OCI-LY1 (cell line): ENCODE data around the gene ATXN3.

Source experiments
- H2AFZ ChIP-seq: fragments of 200-600 bp; sonication (generic), shearing (Covaris generic); 2 replicates; pipeline ENCODE4 v1.6.0; 2014; ENCODE audit warnings: antibody characterized with exemption, mild to moderate bottlenecking, low read length
- H3F3A ChIP-seq: fragments of 200-600 bp; sonication (generic), shearing (Covaris generic); 2 replicates; pipeline ENCODE4 v1.6.0; 2014; ENCODE audit warnings: mild to moderate bottlenecking, antibody characterized with exemption, low read length, moderate library complexity; ENCODE audit not compliant: insufficient read depth
- H3K27ac ChIP-seq: fragments of 200-600 bp; sonication (generic); 2 replicates; pipeline ENCODE4 v1.5.1; 2014; ENCODE audit warnings: low read length, mixed run types, mild to moderate bottlenecking, low read depth; ENCODE audit not compliant: poor library complexity, severe bottlenecking
- H3K27me3 ChIP-seq: fragments of 200-600 bp; sonication (generic); 2 replicates; pipeline ENCODE4 v1.6.0; 2014; ENCODE audit warnings: antibody characterized with exemption, mild to moderate bottlenecking, low read length, moderate library complexity; ENCODE audit not compliant: insufficient read depth
- H3K36me3 ChIP-seq: fragments of 200-600 bp; sonication (generic); 2 replicates; pipeline ENCODE4 v1.6.1; 2014; ENCODE audit warnings: mild to moderate bottlenecking, antibody characterized with exemption, low read length, moderate library complexity, mixed read lengths; ENCODE audit not compliant: insufficient read depth
- H3K4me1 ChIP-seq: fragments of 200-600 bp; sonication (generic); 2 replicates; pipeline ENCODE4 v1.5.1; 2014; ENCODE audit warnings: mild to moderate bottlenecking, low read length, moderate library complexity; ENCODE audit not compliant: insufficient read depth, severe bottlenecking
- H3K4me2 ChIP-seq: fragments of 200-600 bp; sonication (generic), shearing (Covaris generic); 2 replicates; pipeline ENCODE4 v1.6.1; 2014; ENCODE audit warnings: low read length
- H3K4me3 ChIP-seq: fragments of 200-600 bp; sonication (generic); 2 replicates; pipeline ENCODE4 v1.5.1; 2014; ENCODE audit warnings: low read length, low read depth, mild to moderate bottlenecking, mixed read lengths; ENCODE audit not compliant: poor library complexity, severe bottlenecking
- H3K79me2 ChIP-seq: fragments of 200-600 bp; shearing (Covaris generic); 2 replicates; pipeline ENCODE4 v1.6.1; 2016; ENCODE audit warnings: mixed run types, low read length, mixed read lengths; ENCODE audit not compliant: insufficient read depth
- H3K9ac ChIP-seq: fragments of 200-600 bp; sonication (generic), shearing (Covaris generic); 2 replicates; pipeline ENCODE4 v1.6.1; 2014; ENCODE audit warnings: mild to moderate bottlenecking, low read length, mixed read lengths
- H3K9me2 ChIP-seq: fragments of 200-600 bp; sonication (generic), shearing (Covaris generic); 2 replicates; pipeline ENCODE4 v1.6.1; 2014; ENCODE audit warnings: low read depth, mild to moderate bottlenecking, low read length, mixed read lengths
- H3K9me3 ChIP-seq: fragments of 200-600 bp; shearing (Covaris generic); 2 replicates; pipeline ENCODE4 v1.6.1; 2014; ENCODE audit warnings: low read length, mixed read lengths
- H4K20me1 ChIP-seq: fragments of 200-600 bp; sonication (generic), shearing (Covaris generic); 2 replicates; pipeline ENCODE4 v1.6.0; 2016; ENCODE audit warnings: mild to moderate bottlenecking, low read length; ENCODE audit not compliant: insufficient read depth
- CTCF ChIP-seq: fragments of 200-600 bp; sonication (generic), shearing (Covaris generic); IDR thresholded peaks from 2 replicates; pipeline ENCODE4 v1.5.1; 2017; ENCODE audit warnings: mild to moderate bottlenecking, antibody characterized with exemption, low read length, moderate library complexity, mixed read lengths
- EZH2 ChIP-seq: fragments of 200-600 bp; sonication (generic), shearing (Covaris generic); IDR thresholded peaks from 2 replicates; pipeline ENCODE4 v1.8.0; 2017; ENCODE audit warnings: borderline replicate concordance, mixed run types, mild to moderate bottlenecking, antibody characterized with exemption, low read length, moderate library complexity, mixed read lengths

ATXN3 gene

GRCh38 chr14:92041203-92041602, 65.2 kb downstream of the ATXN3 start:
- H4K20me1 ChIP-seq = no peaks in the 10 kb centered on the region
- H3K4me2 ChIP-seq = peak overlapping the region; percentile 78
- H3K9me3 ChIP-seq = no peaks in the 10 kb centered on the region
- peaks cover 32% of the 10 kb centered on the region for H3K4me1 ChIP-seq
- peaks cover 8% of the 10 kb centered on the region; the same call in 1 of the 2 replicates for H3K36me3 ChIP-seq
- H3K27ac ChIP-seq = no peak overlapping the region
- H3F3A ChIP-seq = no peaks in the 10 kb centered on the region
- no peak overlapping the region for H2AFZ ChIP-seq
- peak overlapping the region; percentile 97 for H3K9ac ChIP-seq
- no peak for TF ChIP-seq EZH2
- TF ChIP-seq CTCF = no peak
- H3K4me3 ChIP-seq = peak overlapping the region; percentile 88
- peaks cover 40% of the 10 kb centered on the region for H3K79me2 ChIP-seq
- H3K9me2 ChIP-seq = no peaks in the 10 kb centered on the region
- H3K27me3 ChIP-seq = no peaks in the 10 kb centered on the region

GRCh38 chr14:92040431-92041051, 65.8 kb downstream of the ATXN3 start:
- Histone ChIP-seq H3K9me3 (no peaks in the 10 kb centered on the region), H3K4me2 (peak overlapping the region; percentile 78), H3K36me3 (peaks cover 8% of the 10 kb centered on the region; the same call in 1 of the 2 replicates), H3K79me2 (peaks cover 47% of the 10 kb centered on the region), H3F3A (no peaks in the 10 kb centered on the region), H3K4me3 (peak overlapping the region; percentile 88), H3K4me1 (peaks cover 32% of the 10 kb centered on the region), H3K9me2 (no peaks in the 10 kb centered on the region), H3K9ac (peak overlapping the region; percentile 97), H3K27ac (peak overlapping the region; percentile 75), H4K20me1 (no peaks in the 10 kb centered on the region), H2AFZ (0 out of 2 replicates have a peak overlapping the region, but pooled peaks have one; percentile 36), H3K27me3 (no peaks in the 10 kb centered on the region)
- TF ChIP-seq EZH2 = no peak
- no peak for TF ChIP-seq CTCF

GRCh38 chr14:92039719-92040430, 66.5 kb downstream of the ATXN3 start, which contains the start of gene TRIP11:
TSS of gene TRIP11 (minus strand) at chr14:92040059. CDS start at chr14:92039685, 374 bp downstream.
- H3K4me1 ChIP-seq = peaks cover 32% of the 10 kb centered on the region
- H3K9me2 ChIP-seq = no peaks in the 10 kb centered on the region
- no peak for TF ChIP-seq CTCF
- TF ChIP-seq EZH2 = no peak
- peak within 1 kb of the TSS; percentile 88 for H3K4me3 ChIP-seq
- no peaks in the 10 kb centered on the region for H3K27me3 ChIP-seq
- H3F3A ChIP-seq = no peaks in the 10 kb centered on the region
- no peaks in the 10 kb centered on the region for H3K9me3 ChIP-seq
- peak within 1 kb of the TSS; percentile 97 for H3K9ac ChIP-seq
- H3K4me2 ChIP-seq = peak within 1 kb of the TSS; percentile 78
- H4K20me1 ChIP-seq = no peaks in the 10 kb centered on the region
- peaks cover 47% of the 10 kb centered on the region for H3K79me2 ChIP-seq
- peaks cover 8% of the 10 kb centered on the region; the same call in 1 of the 2 replicates for H3K36me3 ChIP-seq
- peak within 1 kb of the TSS; percentile 75 for H3K27ac ChIP-seq
- peak within 1 kb of the TSS; percentile 39; the same call in 1 of the 2 replicates for H2AFZ ChIP-seq
